ENCODE results near the gene NID2. TPM values are rescaled to one million over a fixed set of nuclear protein-coding genes. Genes with fewer than 3 reads are reported as not detected.

Gene NID2
- total and polyA plus RNA-seq, 5 donors from 2014 or later: 0.35 to 1.1 (median 0.62) TPM; not detected in 1

- Mint-ChIP-seq H3K36me3 (no peaks in the 10 kb centered on the region), H3K27ac (no peak overlapping the region), H3K27me3 (peaks cover 23% of the 10 kb centered on the region), H3K4me1 (no peaks in the 10 kb centered on the region), H3K4me3 (no peak overlapping the region), H3K9me3 (peaks cover 0 to 3% (median 0%) of the 10 kb centered on the region in 7 donors)
- H3K4me3 ChIP-seq (ENCODE audit: low read depth, low read length): no peak overlapping the region
- no peaks in the 10 kb centered on the region for H3K36me3 ChIP-seq (ENCODE audit: control insufficient read depth, insufficient read depth, low read length)
- ATAC-seq (ENCODE audit: low read depth in 2 of 2) (no peak), DNase-seq (no peak)
- H3K27ac ChIP-seq (ENCODE audit: insufficient read depth, low read length, poor library complexity, severe bottlenecking): no peak overlapping the region
- no peaks in the 10 kb centered on the region for H3K4me1 ChIP-seq (ENCODE audit: control insufficient read depth, insufficient read depth, low read length, poor library complexity, severe bottlenecking)
- H3K27me3 ChIP-seq (ENCODE audit: control insufficient read depth, insufficient read depth, low read length): no peaks in the 10 kb centered on the region
- no peaks in the 10 kb centered on the region for H3K9me3 ChIP-seq (ENCODE audit: control insufficient read depth in 2 of 2, low read length in 2 of 2)
Observed at GRCh38 chr14:52051251-52051650, 17.6 kb downstream of the NID2 start.

- H3K4me3 Mint-ChIP-seq: no peak overlapping the region
- Histone ChIP-seq H3K9me3 (ENCODE audit: control insufficient read depth in 2 of 2, low read length in 2 of 2) (no peaks in the 10 kb centered on the region), H3K4me3 (ENCODE audit: low read depth, low read length) (no peak overlapping the region), H3K27me3 (ENCODE audit: control insufficient read depth, insufficient read depth, low read length) (no peaks in the 10 kb centered on the region), H3K36me3 (ENCODE audit: control insufficient read depth, insufficient read depth, low read length) (no peaks in the 10 kb centered on the region), H3K4me1 (ENCODE audit: control insufficient read depth, insufficient read depth, low read length, poor library complexity, severe bottlenecking) (no peaks in the 10 kb centered on the region), H3K27ac (ENCODE audit: insufficient read depth, low read length, poor library complexity, severe bottlenecking) (no peak overlapping the region)
- H3K36me3 Mint-ChIP-seq: no peaks in the 10 kb centered on the region
- peaks cover 0 to 3% (median 0%) of the 10 kb centered on the region in 7 donors for H3K9me3 Mint-ChIP-seq
- ATAC-seq (ENCODE audit: low read depth in 2 of 2): no peak
- H3K27ac Mint-ChIP-seq: no peak overlapping the region
- no peaks in the 10 kb centered on the region for H3K4me1 Mint-ChIP-seq
- peaks cover 19% of the 10 kb centered on the region for H3K27me3 Mint-ChIP-seq
- DNase-seq: no peak
Observed at GRCh38 chr14:52049721-52050588, 18.9 kb downstream of the NID2 start.

GRCh38 chr14:52049271-52049670 is 19.6 kb downstream of the NID2 start:
- no peak overlapping the region for H3K4me3 Mint-ChIP-seq
- Histone ChIP-seq H3K4me3 (ENCODE audit: low read depth, low read length) (no peak overlapping the region), H3K4me1 (ENCODE audit: control insufficient read depth, insufficient read depth, low read length, poor library complexity, severe bottlenecking) (no peaks in the 10 kb centered on the region), H3K27ac (ENCODE audit: insufficient read depth, low read length, poor library complexity, severe bottlenecking) (no peak overlapping the region), H3K36me3 (ENCODE audit: control insufficient read depth, insufficient read depth, low read length) (no peaks in the 10 kb centered on the region), H3K27me3 (ENCODE audit: control insufficient read depth, insufficient read depth, low read length) (no peaks in the 10 kb centered on the region), H3K9me3 (ENCODE audit: control insufficient read depth in 2 of 2, low read length in 2 of 2) (no peaks in the 10 kb centered on the region)
- DNase-seq (no peak), ATAC-seq (ENCODE audit: low read depth in 2 of 2) (no peak)
- H3K27me3 Mint-ChIP-seq: peaks cover 18% of the 10 kb centered on the region
- H3K9me3 Mint-ChIP-seq: peaks cover 0 to 3% (median 0%) of the 10 kb centered on the region in 7 donors
- no peak overlapping the region for H3K27ac Mint-ChIP-seq
- no peaks in the 10 kb centered on the region for H3K36me3 Mint-ChIP-seq
- H3K4me1 Mint-ChIP-seq: no peaks in the 10 kb centered on the region

GRCh38 chr14:52048641-52049204 is 20.1 kb downstream of the NID2 start:
- H3K4me3 Mint-ChIP-seq: no peak overlapping the region

GRCh38 chr14:52048116-52048515 is 20.7 kb downstream of the NID2 start:
- Histone ChIP-seq H3K4me3 (ENCODE audit: low read depth, low read length) (no peak overlapping the region), H3K27ac (ENCODE audit: insufficient read depth, low read length, poor library complexity, severe bottlenecking) (no peak overlapping the region), H3K27me3 (ENCODE audit: control insufficient read depth, insufficient read depth, low read length) (no peaks in the 10 kb centered on the region), H3K4me1 (ENCODE audit: control insufficient read depth, insufficient read depth, low read length, poor library complexity, severe bottlenecking) (no peaks in the 10 kb centered on the region), H3K36me3 (ENCODE audit: control insufficient read depth, insufficient read depth, low read length) (no peaks in the 10 kb centered on the region), H3K9me3 (ENCODE audit: control insufficient read depth in 2 of 2, low read length in 2 of 2) (no peaks in the 10 kb centered on the region)
- DNase-seq: no peak
- H3K36me3 Mint-ChIP-seq: no peaks in the 10 kb centered on the region
- H3K4me1 Mint-ChIP-seq: no peaks in the 10 kb centered on the region
- ATAC-seq (ENCODE audit: low read depth in 2 of 2): no peak
- no peak overlapping the region for H3K27ac Mint-ChIP-seq
- no peak overlapping the region for H3K4me3 Mint-ChIP-seq
- H3K27me3 Mint-ChIP-seq: peaks cover 15% of the 10 kb centered on the region
- peaks cover 0 to 3% (median 0%) of the 10 kb centered on the region in 7 donors for H3K9me3 Mint-ChIP-seq

More at GRCh38 chr14:52048641-52049204, 20.1 kb downstream of the NID2 start:
- no peaks in the 10 kb centered on the region for H3K27me3 ChIP-seq (ENCODE audit: control insufficient read depth, insufficient read depth, low read length)
- Mint-ChIP-seq H3K4me1 (no peaks in the 10 kb centered on the region), H3K27me3 (peaks cover 14% of the 10 kb centered on the region), H3K9me3 (peaks cover 0 to 3% (median 0%) of the 10 kb centered on the region in 7 donors), H3K27ac (no peak overlapping the region), H3K36me3 (no peaks in the 10 kb centered on the region)
- DNase-seq (no peak), ATAC-seq (ENCODE audit: low read depth in 2 of 2) (no peak)
- H3K36me3 ChIP-seq (ENCODE audit: control insufficient read depth, insufficient read depth, low read length): no peaks in the 10 kb centered on the region
- no peaks in the 10 kb centered on the region for H3K9me3 ChIP-seq (ENCODE audit: control insufficient read depth in 2 of 2, low read length in 2 of 2)
- no peak overlapping the region for H3K27ac ChIP-seq (ENCODE audit: insufficient read depth, low read length, poor library complexity, severe bottlenecking)
- no peak overlapping the region for H3K4me3 ChIP-seq (ENCODE audit: low read depth, low read length)
- H3K4me1 ChIP-seq (ENCODE audit: control insufficient read depth, insufficient read depth, low read length, poor library complexity, severe bottlenecking): no peaks in the 10 kb centered on the region

- peaks cover 17% of the 10 kb centered on the region for H3K27me3 Mint-ChIP-seq
- H3K4me1 Mint-ChIP-seq: no peaks in the 10 kb centered on the region
- no peak for ATAC-seq (ENCODE audit: low read depth in 2 of 2)
- H3K27ac ChIP-seq (ENCODE audit: insufficient read depth, low read length, poor library complexity, severe bottlenecking): no peak overlapping the region
- H3K36me3 ChIP-seq (ENCODE audit: control insufficient read depth, insufficient read depth, low read length): no peaks in the 10 kb centered on the region
- H3K4me3 ChIP-seq (ENCODE audit: low read depth, low read length): no peak overlapping the region
- no peaks in the 10 kb centered on the region for H3K9me3 ChIP-seq (ENCODE audit: control insufficient read depth in 2 of 2, low read length in 2 of 2)
- no peaks in the 10 kb centered on the region for H3K4me1 ChIP-seq (ENCODE audit: control insufficient read depth, insufficient read depth, low read length, poor library complexity, severe bottlenecking)
- H3K4me3 Mint-ChIP-seq: no peak overlapping the region
- DNase-seq: no peak
- peaks cover 0 to 2% (median 0%) of the 10 kb centered on the region in 7 donors for H3K9me3 Mint-ChIP-seq
- H3K27ac Mint-ChIP-seq: no peak overlapping the region
- H3K36me3 Mint-ChIP-seq: no peaks in the 10 kb centered on the region
- no peaks in the 10 kb centered on the region for H3K27me3 ChIP-seq (ENCODE audit: control insufficient read depth, insufficient read depth, low read length)
Observed at GRCh38 chr14:52046376-52046917, 22.4 kb downstream of the NID2 start.

GRCh38 chr14:52044791-52045522 is 23.9 kb downstream of the NID2 start:
- no peak for DNase-seq
- Histone ChIP-seq H3K36me3 (ENCODE audit: control insufficient read depth, insufficient read depth, low read length) (no peaks in the 10 kb centered on the region), H3K4me3 (ENCODE audit: low read depth, low read length) (no peak overlapping the region), H3K27me3 (ENCODE audit: control insufficient read depth, insufficient read depth, low read length) (no peaks in the 10 kb centered on the region), H3K27ac (ENCODE audit: insufficient read depth, low read length, poor library complexity, severe bottlenecking) (no peak overlapping the region), H3K4me1 (ENCODE audit: control insufficient read depth, insufficient read depth, low read length, poor library complexity, severe bottlenecking) (no peaks in the 10 kb centered on the region), H3K9me3 (ENCODE audit: control insufficient read depth in 2 of 2, low read length in 2 of 2) (no peaks in the 10 kb centered on the region)
- H3K27me3 Mint-ChIP-seq: peaks cover 16% of the 10 kb centered on the region
- H3K9me3 Mint-ChIP-seq: peaks cover 0 to 2% (median 0%) of the 10 kb centered on the region in 7 donors
- ATAC-seq (ENCODE audit: low read depth in 2 of 2): no peak
- H3K27ac Mint-ChIP-seq: no peak overlapping the region
- H3K36me3 Mint-ChIP-seq: no peaks in the 10 kb centered on the region
- no peak overlapping the region for H3K4me3 Mint-ChIP-seq
- no peaks in the 10 kb centered on the region for H3K4me1 Mint-ChIP-seq
